ENCODE data around the gene DPYSL5.

Gene DPYSL5

GRCh38 chr2:26959331-26959730, 111.4 kb downstream of the DPYSL5 start:
- DNase-seq (ENCODE audit: low read depth), result no peak
- H3K4me3 ChIP-seq (ENCODE audit: low read length), result no peak overlapping the region
- no peak for TF ChIP-seq CTCF (conservative IDR thresholded peaks at IDR 0.05; ENCODE audit: low read depth, low read length)

GRCh38 chr2:26964446-26965130, 116.7 kb downstream of the DPYSL5 start:
- no peak overlapping the region for H3K4me3 ChIP-seq (ENCODE audit: low read length)
- no peak for TF ChIP-seq CTCF (conservative IDR thresholded peaks at IDR 0.05; ENCODE audit: low read depth, low read length)
- DNase-seq (ENCODE audit: low read depth), result no peak

- no peak for DNase-seq (ENCODE audit: low read depth)
- H3K4me3 ChIP-seq (ENCODE audit: low read length), result no peak overlapping the region
- TF ChIP-seq CTCF (conservative IDR thresholded peaks at IDR 0.05; ENCODE audit: low read depth, low read length), result no peak
These were observed 120.1 kb downstream of the DPYSL5 start for GRCh38 chr2:26968001-26968400.

GRCh38 chr2:26969077-26969844, 121.3 kb downstream of the DPYSL5 start:
- TF ChIP-seq CTCF (conservative IDR thresholded peaks at IDR 0.05; ENCODE audit: low read depth, low read length), result no peak
- DNase-seq (ENCODE audit: low read depth), result no peak
- no peak overlapping the region for H3K4me3 ChIP-seq (ENCODE audit: low read length)

- H3K4me3 ChIP-seq (ENCODE audit: low read length), result peak within 1 kb of the TSS; percentile 80
- no peak for DNase-seq (ENCODE audit: low read depth)
- no peak for TF ChIP-seq CTCF (conservative IDR thresholded peaks at IDR 0.05; ENCODE audit: low read depth, low read length)
These were observed 122.5 kb downstream of the DPYSL5 start, which contains the start of gene MAPRE3 for GRCh38 chr2:26970244-26970927. TSS of gene MAPRE3 (plus strand) at chr2:26970637. CDS start at chr2:27022219, 51,582 bp downstream.

- DNase-seq (ENCODE audit: low read depth), result no peak
- H3K4me3 ChIP-seq (ENCODE audit: low read length), result peak overlapping the region; percentile 80
- TF ChIP-seq CTCF (conservative IDR thresholded peaks at IDR 0.05; ENCODE audit: low read depth, low read length), result no peak
These were observed 123.1 kb downstream of the DPYSL5 start for GRCh38 chr2:26970928-26971627.

All from retinal pigment epithelial cell (primary cell).